SIG-M5 treated with dmso at 0.1 percent for 504 hours (cell line): ENCODE results near the gene WDR48.

Experiments
- DNase-seq: peaks from one replicate; lab custom pipeline; 2025; ENCODE audit not compliant: unreplicated experiment; lab: John Stamatoyannopoulos, UW

Gene WDR48

GRCh38 chr3:39101022-39101689 is 49.3 kb downstream of the WDR48 start:
- peak; percentile 50 for DNase-seq

GRCh38 chr3:39102504-39103323 is 50.9 kb downstream of the WDR48 start:
- DNase-seq: no peak

- DNase-seq: peak; percentile 8
Observed at GRCh38 chr3:39103324-39103693, 51.5 kb downstream of the WDR48 start.

GRCh38 chr3:39103791-39104552 is 52.2 kb downstream of the WDR48 start:
- DNase-seq: no peak

- DNase-seq: no peak
Observed at GRCh38 chr3:39104961-39105686, 53.3 kb downstream of the WDR48 start.

GRCh38 chr3:39105687-39106063 is 53.9 kb downstream of the WDR48 start:
- no peak for DNase-seq

GRCh38 chr3:39106281-39106811 is 54.5 kb downstream of the WDR48 start:
- DNase-seq: peak; percentile 10

- no peak for DNase-seq
Observed at GRCh38 chr3:39106851-39107387, 55.1 kb downstream of the WDR48 start.

GRCh38 chr3:39107388-39108199 is 55.8 kb downstream of the WDR48 start, which contains the start of the genes GORASP1 and TTC21A:
Gene GORASP1 (minus strand): TSS chr3:39107627. CDS start chr3:39107541, 86 bp downstream.
Gene TTC21A (plus strand): TSS chr3:39107680. CDS start chr3:39107838, 158 bp downstream.
- DNase-seq: peak; percentile 60

GRCh38 chr3:39108200-39108710 is 56.4 kb downstream of the WDR48 start:
- peak; percentile 87 for DNase-seq

GRCh38 chr3:39109086-39109485 is 57.3 kb downstream of the WDR48 start:
- DNase-seq: no peak

- DNase-seq: no peak
Observed at GRCh38 chr3:39110041-39110639, 58.3 kb downstream of the WDR48 start.

- no peak for DNase-seq
Observed at GRCh38 chr3:39112113-39112512, 60.3 kb downstream of the WDR48 start.

- DNase-seq: no peak
Observed at GRCh38 chr3:39112535-39112934, 60.7 kb downstream of the WDR48 start.

GRCh38 chr3:39113291-39113690 is 61.5 kb downstream of the WDR48 start:
- DNase-seq: no peak

GRCh38 chr3:39114456-39114855 is 62.6 kb downstream of the WDR48 start:
- DNase-seq: no peak

GRCh38 chr3:39115870-39116269 is 64.1 kb downstream of the WDR48 start:
- DNase-seq: no peak

- peak; percentile 10 for DNase-seq
Observed at GRCh38 chr3:39118079-39118478, 66.3 kb downstream of the WDR48 start.
